OCI-LY3 (cell line): Measurements from ENCODE around the gene TMEM26.

Source experiments
- H2AFZ ChIP-seq: fragments of 200-600, 300-600 bp; shearing (Covaris generic); 2 replicates; pipeline ENCODE4 v1.6.0; 2014; ENCODE audit warnings: antibody characterized with exemption, low read depth, low read length
- H3K27ac ChIP-seq: fragments of 200-600, 300-600 bp; sonication (generic); 2 replicates; pipeline ENCODE4 v1.5.1; 2014; ENCODE audit warnings: mild to moderate bottlenecking, low read length, moderate library complexity, mixed read lengths
- H3K27me3 ChIP-seq: fragments of 200-600, 300-600 bp; sonication (generic); 2 replicates; pipeline ENCODE4 v1.6.1; 2014; ENCODE audit warnings: low read depth, low read length, mixed read lengths
- H3K36me3 ChIP-seq: fragments of 200-600, 300-600 bp; sonication (generic); replicated peaks from 2 replicates; pipeline ENCODE3; 2014; ENCODE audit warnings: low read depth, low read length, mixed read lengths
- H3K4me1 ChIP-seq: fragments of 300-600, 200-600 bp; sonication (generic); 2 replicates; pipeline ENCODE4 v1.6.1; 2014; ENCODE audit warnings: low read length, mixed read lengths
- H3K4me2 ChIP-seq: fragments of 200-600, 300-600 bp; sonication (generic); 2 replicates; pipeline ENCODE4 v1.6.1; 2014; ENCODE audit warnings: low read length, mixed read lengths
- H3K4me3 ChIP-seq: fragments of 300-600, 200-600 bp; sonication (generic); 2 replicates; pipeline ENCODE4 v1.5.1; 2014; ENCODE audit warnings: antibody characterized with exemption, mild to moderate bottlenecking, low read length, moderate library complexity
- H3K79me2 ChIP-seq: fragments of 300-600, 200-600 bp; shearing (Covaris generic); 2 replicates; pipeline ENCODE4 v1.6.1; 2014; ENCODE audit warnings: mild to moderate bottlenecking, low read length, mixed read lengths
- H3K9ac ChIP-seq: fragments of 300-600, 200-600 bp; shearing (Covaris generic); 2 replicates; pipeline ENCODE4 v1.6.0; 2014; ENCODE audit warnings: mild to moderate bottlenecking, low read length, moderate library complexity
- H3K9me3 ChIP-seq: fragments of 200-600, 300-600 bp; shearing (Covaris generic); 2 replicates; pipeline ENCODE4 v1.6.1; 2014; ENCODE audit warnings: low read length, mixed read lengths; ENCODE audit not compliant: insufficient read depth
- H4K20me1 ChIP-seq: fragments of 200-600, 300-600 bp; sonication (generic); 2 replicates; pipeline ENCODE4 v1.6.1; 2016; ENCODE audit warnings: low read length, mixed read lengths; ENCODE audit not compliant: insufficient read depth
- EZH2phosphoT487 ChIP-seq: fragments of 200-600 bp; shearing (Covaris generic); IDR thresholded peaks from 2 replicates; pipeline ENCODE4 v1.6.1; 2018; ENCODE audit warnings: antibody characterized with exemption, mixed run types, low read depth
- TF ChIP-seq, protein P1 (sequence below): fragments of 200-600, 300-600 bp; sonication (generic); IDR thresholded peaks from 2 replicates; pipeline ENCODE4 v1.5.1; 2014; ENCODE audit warnings: antibody characterized with exemption, low read length, low read depth

TMEM26 gene

DNA sequence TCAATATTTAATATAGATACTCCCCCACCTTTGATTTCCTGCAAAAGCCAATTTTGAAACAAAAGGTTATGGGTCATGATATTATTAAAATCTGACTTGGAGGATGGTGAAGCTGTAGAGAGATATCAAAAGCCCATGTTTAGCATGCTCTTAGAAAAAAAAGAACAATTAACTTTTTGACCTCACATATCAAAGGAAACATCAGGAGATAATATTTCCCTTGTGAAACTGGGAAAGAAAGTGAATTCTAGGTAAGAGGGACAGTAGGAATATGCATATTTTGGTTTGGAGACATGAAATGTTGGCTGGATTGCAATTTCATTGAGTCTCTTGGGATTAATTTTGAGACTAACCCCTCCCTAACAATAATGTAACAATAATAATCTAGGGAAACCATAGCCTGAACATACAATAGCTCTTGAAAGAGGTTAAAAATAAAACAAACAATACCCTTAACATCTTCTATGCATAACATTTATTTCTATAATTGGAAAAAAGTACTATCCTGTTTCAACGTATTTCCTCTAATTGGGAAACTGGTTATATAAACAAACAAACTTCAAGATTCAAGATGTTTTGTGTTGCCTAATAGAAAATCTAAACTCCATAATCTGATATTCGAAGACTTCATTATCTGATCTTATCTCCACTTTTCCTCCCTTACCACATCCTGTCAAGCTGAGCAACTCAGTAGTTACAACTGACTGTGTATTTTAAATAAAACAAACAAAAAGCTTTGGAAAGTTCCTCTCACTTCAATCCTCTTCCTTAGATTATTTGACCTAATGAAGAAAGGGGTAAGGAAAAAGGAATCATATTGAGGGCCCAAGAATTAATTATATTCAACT is 14.8 kb downstream of the TMEM26 start:
- no peaks in the 10 kb centered on the region for H3K36me3 ChIP-seq
- H3K27ac ChIP-seq, result no peak overlapping the region
- H3K9me3 ChIP-seq, result no peaks in the 10 kb centered on the region
- H4K20me1 ChIP-seq, result no peaks in the 10 kb centered on the region
- no peak overlapping the region for H3K4me2 ChIP-seq
- TF ChIP-seq, protein P1, sequence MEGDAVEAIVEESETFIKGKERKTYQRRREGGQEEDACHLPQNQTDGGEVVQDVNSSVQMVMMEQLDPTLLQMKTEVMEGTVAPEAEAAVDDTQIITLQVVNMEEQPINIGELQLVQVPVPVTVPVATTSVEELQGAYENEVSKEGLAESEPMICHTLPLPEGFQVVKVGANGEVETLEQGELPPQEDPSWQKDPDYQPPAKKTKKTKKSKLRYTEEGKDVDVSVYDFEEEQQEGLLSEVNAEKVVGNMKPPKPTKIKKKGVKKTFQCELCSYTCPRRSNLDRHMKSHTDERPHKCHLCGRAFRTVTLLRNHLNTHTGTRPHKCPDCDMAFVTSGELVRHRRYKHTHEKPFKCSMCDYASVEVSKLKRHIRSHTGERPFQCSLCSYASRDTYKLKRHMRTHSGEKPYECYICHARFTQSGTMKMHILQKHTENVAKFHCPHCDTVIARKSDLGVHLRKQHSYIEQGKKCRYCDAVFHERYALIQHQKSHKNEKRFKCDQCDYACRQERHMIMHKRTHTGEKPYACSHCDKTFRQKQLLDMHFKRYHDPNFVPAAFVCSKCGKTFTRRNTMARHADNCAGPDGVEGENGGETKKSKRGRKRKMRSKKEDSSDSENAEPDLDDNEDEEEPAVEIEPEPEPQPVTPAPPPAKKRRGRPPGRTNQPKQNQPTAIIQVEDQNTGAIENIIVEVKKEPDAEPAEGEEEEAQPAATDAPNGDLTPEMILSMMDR, result no peak
- no peak for TF ChIP-seq EZH2phosphoT487
- no peak overlapping the region for H2AFZ ChIP-seq
- H3K4me3 ChIP-seq, result no peak overlapping the region
- peaks cover 6% of the 10 kb centered on the region; the same call in 1 of the 2 replicates for H3K4me1 ChIP-seq
- H3K9ac ChIP-seq, result no peak overlapping the region
- H3K79me2 ChIP-seq, result no peaks in the 10 kb centered on the region
- no peaks in the 10 kb centered on the region for H3K27me3 ChIP-seq

DNA sequence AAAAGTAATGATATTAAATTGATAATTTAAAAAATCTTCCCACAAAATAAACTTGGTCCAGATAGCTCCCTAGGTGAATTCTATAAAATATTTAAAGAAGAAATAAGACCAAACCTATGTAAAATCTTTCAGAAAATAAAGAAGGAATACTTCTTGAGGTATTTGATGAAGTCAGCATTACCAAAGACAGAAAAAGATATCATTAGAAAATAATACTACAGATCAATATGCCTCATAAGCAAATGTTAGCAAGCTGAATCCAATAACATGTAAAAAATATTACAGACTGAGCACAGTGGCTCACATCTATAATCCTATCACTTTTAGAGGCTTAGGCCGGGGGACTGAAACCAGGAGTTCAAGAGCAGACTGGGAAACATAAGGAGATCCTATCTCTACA is 30.0 kb downstream of the TMEM26 start:
- Histone ChIP-seq H3K9me3 (no peaks in the 10 kb centered on the region), H3K4me2 (no peak overlapping the region), H3K9ac (no peak overlapping the region), H3K27ac (no peak overlapping the region), H3K4me3 (no peak overlapping the region), H3K4me1 (no peaks in the 10 kb centered on the region), H3K79me2 (no peaks in the 10 kb centered on the region), H4K20me1 (no peaks in the 10 kb centered on the region), H2AFZ (no peak overlapping the region), H3K36me3 (no peaks in the 10 kb centered on the region), H3K27me3 (no peaks in the 10 kb centered on the region)
- TF ChIP-seq EZH2phosphoT487, result no peak
- TF ChIP-seq, protein P1, result no peak

DNA sequence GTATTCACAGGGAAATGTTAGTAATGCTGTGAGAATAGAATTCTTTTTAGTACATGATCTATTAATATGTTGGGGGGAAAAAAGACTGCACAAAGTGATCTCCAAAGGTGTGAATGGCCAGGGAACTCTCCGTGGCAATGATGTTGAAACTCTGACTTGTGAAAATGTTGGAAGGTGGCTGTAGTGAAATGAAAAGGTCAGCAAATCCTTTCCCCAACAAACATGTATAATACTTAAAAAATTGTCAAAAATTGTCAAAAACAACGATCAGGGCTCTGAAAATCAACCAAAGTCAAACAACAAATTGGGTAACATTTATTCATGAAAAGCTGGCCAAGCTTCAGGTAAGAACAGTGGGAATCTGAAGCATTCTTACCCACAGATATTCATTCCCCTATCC is 35.5 kb downstream of the TMEM26 start:
- TF ChIP-seq, protein P1, result no peak
- TF ChIP-seq EZH2phosphoT487, result no peak
- no peak overlapping the region for H3K9ac ChIP-seq
- H4K20me1 ChIP-seq, result no peaks in the 10 kb centered on the region
- H3K4me3 ChIP-seq, result no peak overlapping the region
- no peak overlapping the region for H3K27ac ChIP-seq
- no peaks in the 10 kb centered on the region for H3K36me3 ChIP-seq
- H3K9me3 ChIP-seq, result no peaks in the 10 kb centered on the region
- no peaks in the 10 kb centered on the region for H3K79me2 ChIP-seq
- H3K4me1 ChIP-seq, result no peaks in the 10 kb centered on the region
- no peaks in the 10 kb centered on the region for H3K27me3 ChIP-seq
- no peak overlapping the region for H2AFZ ChIP-seq
- H3K4me2 ChIP-seq, result no peak overlapping the region

DNA sequence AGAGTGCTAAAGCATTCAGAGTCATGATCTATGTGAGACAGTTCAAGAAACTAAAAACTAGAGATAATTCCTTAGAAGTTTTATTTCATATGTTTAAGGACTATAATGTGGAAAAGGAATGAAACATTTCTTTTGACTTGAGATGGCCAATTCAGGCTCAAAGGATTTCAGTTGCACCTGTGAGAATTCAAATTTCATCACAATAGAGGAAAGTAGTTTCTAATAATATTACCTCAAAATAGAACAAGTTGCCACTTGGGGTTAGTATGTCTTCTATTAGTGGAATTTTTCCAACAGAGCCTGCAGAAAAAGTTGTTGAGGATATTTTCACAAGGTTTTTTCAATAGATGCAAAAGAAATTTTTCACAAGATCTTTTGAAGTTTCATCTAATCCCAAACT is 37.4 kb downstream of the TMEM26 start:
- H3K4me2 ChIP-seq, result no peak overlapping the region
- H3K9ac ChIP-seq, result no peak overlapping the region
- no peaks in the 10 kb centered on the region for H3K4me1 ChIP-seq

More for the DNA sequence above, 37.4 kb downstream of the TMEM26 start:
- H4K20me1 ChIP-seq, result no peaks in the 10 kb centered on the region
- H3K27ac ChIP-seq, result no peak overlapping the region
- no peaks in the 10 kb centered on the region for H3K36me3 ChIP-seq
- H3K4me3 ChIP-seq, result no peak overlapping the region
- H3K27me3 ChIP-seq, result no peaks in the 10 kb centered on the region
- no peak overlapping the region for H2AFZ ChIP-seq
- no peak for TF ChIP-seq EZH2phosphoT487
- TF ChIP-seq, protein P1, result no peak
- no peaks in the 10 kb centered on the region for H3K79me2 ChIP-seq
- H3K9me3 ChIP-seq, result no peaks in the 10 kb centered on the region
